Measurements from ENCODE around the gene ERVK3-1.
A peak's percentile ranks its signal among the peaks of the same experiment; 100 is the strongest.

ERVK3-1 gene

GRCh38 chr19:58356766-58357480 lies 51.7 kb downstream of the ERVK3-1 start:
- FAIRE-seq (no peak), DNase-seq (ENCODE audit: extremely low spot score, insufficient read length, low read depth) (no peak)

- no peak for FAIRE-seq
- no peak for DNase-seq (ENCODE audit: extremely low spot score, insufficient read length, low read depth)
Measured at GRCh38 chr19:58357481-58358145, 52.4 kb downstream of the ERVK3-1 start.

- FAIRE-seq (no peak), DNase-seq (ENCODE audit: extremely low spot score, insufficient read length, low read depth) (peak; percentile 32)
Measured at GRCh38 chr19:58361900-58362271, 56.7 kb downstream of the ERVK3-1 start.

- DNase-seq (ENCODE audit: extremely low spot score, insufficient read length, low read depth), result peak; percentile 99
- FAIRE-seq, result peak; percentile 94
Measured at GRCh38 chr19:58362272-58362994, 57.3 kb downstream of the ERVK3-1 start, which contains the start of gene ZNF497. ZNF497 (minus strand) TSS chr19:58362751; CDS start chr19:58357635, 5,116 bp downstream.

- FAIRE-seq (no peak), DNase-seq (ENCODE audit: extremely low spot score, insufficient read length, low read depth) (no peak)
Measured at GRCh38 chr19:58364146-58364545, 59.0 kb downstream of the ERVK3-1 start.

All from GM18507 (cell line).